GM21825 (cell line): ENCODE measurements around the gene FHIT.

Source experiments
- ATAC-seq: cut with Tn5 transposase; IDR thresholded peaks from one replicate; pipeline ENCODE4 v1.9.1; 2021; ENCODE audit warnings: mild to moderate bottlenecking, moderate library complexity; ENCODE audit not compliant: unreplicated experiment

The FHIT gene

GRCh38 chr3:60435941-60436650 lies 815.2 kb downstream of the FHIT start:
- no peak for ATAC-seq

GRCh38 chr3:60434950-60435349 lies 816.3 kb downstream of the FHIT start:
- no peak for ATAC-seq

- no peak for ATAC-seq
These were observed 816.9 kb downstream of the FHIT start for GRCh38 chr3:60434323-60434722.

DNA sequence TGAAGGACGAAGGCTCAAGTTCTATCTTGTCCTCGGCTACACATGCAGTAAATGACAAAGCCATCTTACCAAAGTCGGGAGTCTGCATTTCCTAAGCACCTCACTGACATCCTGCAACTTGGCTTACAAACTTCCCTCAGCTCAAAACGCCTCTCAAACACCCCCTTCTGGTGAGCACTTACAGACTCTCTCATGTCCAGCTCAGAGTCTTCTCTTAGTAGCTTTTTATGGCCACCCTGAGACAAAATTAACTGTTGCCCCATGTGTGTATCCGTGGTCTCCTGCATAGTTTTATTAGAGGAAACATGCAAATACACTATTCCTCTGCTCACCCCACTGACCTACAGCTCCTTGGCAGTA lies 819.7 kb downstream of the FHIT start:
- no peak for ATAC-seq

DNA sequence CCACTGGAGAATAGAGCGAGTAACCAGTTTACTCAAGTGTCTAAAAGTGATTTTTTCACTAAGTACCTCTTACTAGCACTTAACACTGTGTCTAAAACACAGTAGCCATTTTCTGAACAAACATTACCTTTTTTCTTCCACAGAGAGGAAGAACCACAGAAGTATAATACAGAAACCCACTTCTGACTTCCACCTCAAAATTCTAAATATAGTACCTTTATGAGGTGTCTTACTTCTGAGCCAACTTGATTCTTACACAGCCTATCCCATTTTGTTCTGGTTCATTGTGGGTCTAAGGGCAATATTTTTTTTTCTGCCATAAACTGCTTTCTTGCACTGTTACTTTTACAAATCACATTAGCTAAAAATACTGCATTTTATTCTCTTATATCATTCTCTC lies 821.0 kb downstream of the FHIT start:
- ATAC-seq, result no peak

DNA sequence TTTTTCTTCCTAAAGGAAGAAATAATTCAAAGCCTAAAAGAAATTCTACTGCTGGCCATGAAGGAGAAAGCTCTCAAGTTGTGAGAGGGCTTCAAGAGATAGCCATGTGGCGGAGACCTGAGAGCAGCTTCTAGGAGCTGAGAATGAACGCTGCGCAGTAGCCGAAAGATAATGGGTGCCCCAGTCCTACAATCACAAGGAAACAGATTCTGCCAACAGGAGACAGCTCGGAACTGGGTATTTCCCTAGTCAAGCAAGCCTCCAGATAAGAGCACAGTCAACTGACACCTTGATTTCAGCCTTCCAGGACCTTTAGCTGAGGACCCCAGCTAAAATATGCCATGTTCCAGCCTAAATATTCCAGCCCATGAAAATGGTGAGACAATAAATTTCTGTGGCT lies 824.1 kb downstream of the FHIT start:
- no peak for ATAC-seq

- ATAC-seq, result no peak
These were observed 826.3 kb downstream of the FHIT start for GRCh38 chr3:60424942-60425341.

- ATAC-seq, result no peak
These were observed 827.2 kb downstream of the FHIT start for GRCh38 chr3:60424034-60424433.

- ATAC-seq, result no peak
These were observed 827.7 kb downstream of the FHIT start for GRCh38 chr3:60423556-60423955.

DNA sequence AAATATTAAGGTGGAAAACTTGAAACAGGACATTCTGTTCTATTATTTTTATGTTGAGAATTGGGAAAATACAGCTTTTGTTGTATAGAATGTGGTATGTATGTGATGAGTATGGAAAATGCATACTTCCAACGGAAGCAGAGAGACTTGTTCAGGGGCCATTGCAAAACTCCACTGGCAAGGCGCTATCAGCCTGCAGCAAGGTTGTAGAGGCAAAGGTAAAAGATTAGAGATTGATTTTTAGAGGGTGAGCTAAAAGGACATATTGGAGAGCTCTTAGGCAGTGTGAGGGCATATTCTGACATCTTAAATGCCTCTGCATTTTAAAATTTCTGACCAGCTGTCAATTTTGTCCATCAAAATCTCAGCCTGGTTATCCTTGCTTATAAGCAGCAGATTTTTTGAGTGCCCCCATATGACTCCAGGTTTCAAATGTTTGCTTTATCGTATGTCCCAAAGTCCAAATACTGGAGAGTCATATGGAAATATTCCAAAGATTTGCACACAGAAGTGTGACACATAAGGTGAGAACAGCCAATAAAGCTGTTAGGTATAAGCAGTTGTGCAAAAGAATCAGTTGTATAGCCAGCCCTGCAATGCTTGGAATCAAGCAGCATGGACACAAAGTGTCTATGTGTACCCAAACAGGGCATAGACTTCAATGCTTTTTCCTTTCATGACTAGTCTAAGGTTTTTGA lies 829.4 kb downstream of the FHIT start:
- ATAC-seq, result no peak

- ATAC-seq, result no peak
These were observed 833.7 kb downstream of the FHIT start for GRCh38 chr3:60417576-60417975.

GRCh38 chr3:60414011-60414410 lies 837.2 kb downstream of the FHIT start:
- no peak for ATAC-seq

DNA sequence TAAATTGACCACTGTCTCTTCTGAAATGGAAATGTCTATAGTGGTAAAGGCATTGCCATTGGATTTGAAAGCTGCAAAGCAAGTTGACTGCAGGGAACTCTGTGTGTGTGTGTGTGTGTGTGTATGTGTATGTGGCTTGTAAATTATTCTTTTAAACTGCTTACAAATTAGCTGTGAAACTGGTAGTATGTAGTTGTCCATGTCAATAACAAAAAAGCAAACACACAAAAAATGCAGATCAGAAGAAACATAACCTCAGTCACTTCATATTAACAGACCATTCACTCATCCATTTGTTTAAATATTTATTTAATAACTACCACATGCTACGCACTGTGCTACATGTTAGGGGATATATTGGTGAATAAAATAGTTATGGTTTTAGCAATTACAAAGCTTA lies 837.7 kb downstream of the FHIT start:
- ATAC-seq, result no peak

DNA sequence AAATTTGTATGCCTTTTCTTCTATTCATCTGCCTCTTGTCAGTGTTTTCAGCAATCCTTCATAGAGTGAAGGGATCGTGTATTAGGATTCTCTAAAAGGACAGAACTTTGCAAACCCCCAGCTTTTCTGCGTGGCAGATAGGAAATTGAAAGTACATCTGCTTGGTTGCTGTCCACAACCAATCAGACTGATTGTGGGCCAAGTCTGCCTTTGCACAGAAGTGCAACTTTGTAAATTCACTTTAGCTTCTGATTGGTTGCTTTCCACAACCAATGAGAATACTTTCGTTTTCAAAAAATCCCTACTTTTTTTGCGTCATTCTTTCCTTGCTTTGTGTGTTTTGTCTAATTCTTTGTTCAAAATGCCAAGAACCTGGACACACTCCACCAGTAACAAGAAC lies 847.4 kb downstream of the FHIT start:
- ATAC-seq, result no peak

GRCh38 chr3:60402931-60403330 lies 848.3 kb downstream of the FHIT start:
- no peak for ATAC-seq

GRCh38 chr3:60399861-60400845 lies 851.1 kb downstream of the FHIT start:
- ATAC-seq, result no peak

DNA sequence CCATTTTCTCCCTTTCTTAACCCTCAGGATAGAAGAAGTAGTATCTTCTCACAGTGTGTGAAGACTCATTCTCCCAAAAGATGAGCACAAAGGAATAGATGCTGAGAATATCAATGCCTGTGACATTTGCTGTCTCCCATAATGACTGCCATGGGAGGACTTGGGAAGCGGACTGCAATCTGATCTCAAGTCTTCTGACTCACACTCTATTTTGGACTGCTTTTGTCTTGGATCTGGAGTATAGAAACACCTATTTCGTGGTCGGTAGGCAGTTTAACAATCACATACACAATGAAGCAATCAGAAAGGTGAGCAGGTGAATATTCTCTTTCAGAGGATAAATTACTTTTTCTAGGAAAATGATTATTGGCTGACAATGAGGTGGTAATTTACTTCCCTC lies 852.0 kb downstream of the FHIT start:
- ATAC-seq, result no peak

GRCh38 chr3:60395173-60395762 lies 856.0 kb downstream of the FHIT start:
- no peak for ATAC-seq

DNA sequence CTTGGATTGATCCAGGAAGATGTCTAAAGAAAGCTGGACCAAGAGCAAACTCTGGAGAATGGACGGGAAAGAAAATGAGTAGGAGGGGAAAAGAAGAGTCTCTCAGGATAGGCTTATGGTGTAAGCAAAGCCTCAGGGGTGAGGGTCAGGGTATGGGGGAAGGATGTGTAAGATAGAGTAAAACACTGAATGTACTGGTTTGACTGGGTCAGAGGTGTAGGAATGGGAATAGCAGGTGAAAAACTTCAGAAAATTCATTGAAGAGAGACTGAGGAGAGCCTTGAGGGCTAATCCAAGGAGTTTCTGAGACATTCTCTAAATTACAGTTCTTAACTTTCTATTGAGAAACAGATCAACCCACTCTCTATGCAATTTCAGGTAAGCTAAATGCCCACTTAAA lies 857.3 kb downstream of the FHIT start:
- no peak for ATAC-seq

DNA sequence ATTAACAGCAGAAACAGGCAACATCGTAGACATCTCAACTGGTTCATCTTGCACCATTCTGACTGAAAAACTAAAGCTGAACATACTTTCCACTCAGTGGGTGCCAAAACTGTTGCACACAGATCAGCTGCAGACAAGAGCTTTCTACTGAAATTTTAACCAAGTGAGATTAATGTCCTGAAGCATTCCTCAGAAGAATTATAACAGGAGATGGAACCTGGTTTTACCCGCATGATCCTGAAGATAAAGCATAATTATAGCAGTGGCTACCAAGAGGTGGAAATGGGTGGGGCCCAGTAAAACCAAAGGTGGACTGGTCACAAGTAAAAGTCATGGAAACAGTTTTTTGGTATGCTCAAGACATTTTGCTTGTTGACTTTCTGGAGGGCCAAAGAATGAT lies 858.8 kb downstream of the FHIT start:
- ATAC-seq, result no peak

DNA sequence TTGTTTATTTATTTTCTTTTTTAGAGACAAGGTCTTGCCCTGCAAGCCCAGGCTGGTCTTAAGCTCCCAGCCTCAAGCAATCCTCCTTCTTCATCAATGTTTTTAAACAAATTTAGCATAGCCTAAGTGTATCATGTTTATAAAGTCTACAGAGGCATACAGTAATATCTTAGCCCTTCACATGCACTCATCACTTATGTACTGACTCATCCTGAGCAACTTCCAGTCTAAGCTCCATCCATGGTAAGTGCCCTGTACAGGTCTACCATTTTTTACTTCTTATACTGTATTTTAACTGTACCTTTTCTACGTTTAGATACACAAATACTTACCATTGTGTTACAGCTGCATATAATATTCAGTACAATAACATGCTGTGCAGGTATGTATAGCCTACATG lies 860.0 kb downstream of the FHIT start:
- no peak for ATAC-seq
